HepG2 (cell line): Measurements from ENCODE around the gene MRFAP1L1. TPM values are rescaled to one million over a fixed set of nuclear protein-coding genes. Genes with fewer than 3 reads are reported as not detected.

Experiments
- ETV5 ChIP-seq: IDR thresholded peaks from 2 replicates; pipeline ENCODE4 v1.6.1; 2018; ENCODE audit warnings: missing biosample characterization, missing genetic modification reagents, inconsistent platforms, borderline replicate concordance
- IRF2 ChIP-seq: IDR thresholded peaks from 2 replicates; pipeline ENCODE4 v1.6.1; 2018; ENCODE audit warnings: missing genetic modification reagents, missing compliant biosample characterization
- NCOR1 ChIP-seq: fragments of 200-600 bp; sonication (generic); IDR thresholded peaks from 2 replicates; pipeline ENCODE4 v1.7.0; 2017; ENCODE audit warnings: antibody characterized with exemption, low read length, borderline replicate concordance
- PRPF4 ChIP-seq: fragments of 200-400 bp; formaldehyde crosslinking; IDR thresholded peaks from 2 replicates; pipeline ENCODE4 v1.6.1; 2016; ENCODE audit warnings: low read length, low read depth; ENCODE audit not compliant: poor library complexity, severe bottlenecking
- RCOR2 ChIP-seq: IDR thresholded peaks from 2 replicates; pipeline ENCODE4 v1.6.1; 2016; ENCODE audit warnings: missing biosample characterization, missing genetic modification reagents
- RXRB ChIP-seq: IDR thresholded peaks from 2 replicates; pipeline ENCODE4 v1.6.1; 2016; ENCODE audit warnings: borderline replicate concordance, missing genetic modification reagents, missing compliant biosample characterization
- SIX4 ChIP-seq: sonication (generic); formaldehyde crosslinking; IDR thresholded peaks from 2 replicates; pipeline ENCODE4 v1.4.0; 2020; ENCODE audit warnings: missing genetic modification reagents
- SOX5 ChIP-seq: IDR thresholded peaks from 2 replicates; pipeline ENCODE4 v1.6.1; 2016; ENCODE audit warnings: borderline replicate concordance
- SP2 ChIP-seq: sonication (generic); formaldehyde crosslinking; IDR thresholded peaks from 2 replicates; pipeline ENCODE4 v1.5.1; 2020; ENCODE audit warnings: mild to moderate bottlenecking, missing genetic modification reagents
- SP5 ChIP-seq: IDR thresholded peaks from 2 replicates; pipeline ENCODE4 v1.6.1; 2016; ENCODE audit warnings: low read depth, borderline replicate concordance
- TBX2 ChIP-seq: sonication (generic); formaldehyde crosslinking; IDR thresholded peaks from 2 replicates; pipeline ENCODE4 v1.5.0; 2020; ENCODE audit warnings: missing genetic modification reagents, mild to moderate bottlenecking, borderline replicate concordance
- U2AF2 ChIP-seq: fragments of 200-400 bp; formaldehyde crosslinking; IDR thresholded peaks from 2 replicates; pipeline ENCODE4 v1.6.1; 2017; ENCODE audit warnings: low read depth, mild to moderate bottlenecking, low read length
- ZMYM4 ChIP-seq: sonication (generic); formaldehyde crosslinking; IDR thresholded peaks from 2 replicates; pipeline ENCODE4 v1.8.1; 2023; ENCODE audit warnings: mild to moderate bottlenecking, missing genetic modification reagents
- ZNF570 ChIP-seq: sonication (generic); formaldehyde crosslinking; IDR thresholded peaks from 2 replicates; pipeline ENCODE4 v1.4.0; 2020; ENCODE audit warnings: mild to moderate bottlenecking, missing genetic modification reagents, borderline replicate concordance
- ZNF629 ChIP-seq: sonication (generic); formaldehyde crosslinking; conservative IDR thresholded peaks from 2 replicates; pipeline ENCODE4 v1.5.0; 2020; ENCODE audit warnings: missing genetic modification reagents
- polyA plus RNA-seq, 8 experiments: library from polyadenylated mRNA; depleted of rRNA in 3 of 8; stranded (reverse) in 7 of 8; unstranded in 1 of 8; fragments of >200 nt; fragmentation: Illumina TruSeq in 4 of 8; extraction: Trizol in 4 of 8; gene quantifications; 2 replicates each; pipeline versions ENCODE4 v1.2.1 to v1.2.3, GENCODE V29; 2011 to 2016; ENCODE audit warnings: low read depth in 4 of 8, missing spikeins in 1 of 8, mixed read lengths in 1 of 8; ENCODE audit not compliant: insufficient read depth in 1 of 8
- total RNA-seq, 5 experiments: library from RNA; depleted of rRNA; stranded (reverse); fragments of >200 nt; fragmentation: Illumina TruSeq; extraction: Trizol; gene quantifications; 2 replicates each; pipeline ENCODE4 v1.2.3, GENCODE V29; 2016; ENCODE audit warnings: low read depth in 1 of 5
- TF ChIP-seq, protein P1 (sequence below): sonication (generic); formaldehyde crosslinking; IDR thresholded peaks from 2 replicates; pipeline ENCODE4 v1.4.0; 2020; ENCODE audit warnings: low read depth, missing genetic modification reagents
- TF ChIP-seq, protein P2 (sequence below): sonication (generic); formaldehyde crosslinking; conservative IDR thresholded peaks from 2 replicates; pipeline ENCODE4 v1.8.0; 2022; ENCODE audit warnings: mild to moderate bottlenecking, moderate library complexity, missing genetic modification reagents
- TF ChIP-seq, protein P3 (sequence below): sonication (generic); formaldehyde crosslinking; IDR thresholded peaks from 2 replicates; pipeline ENCODE4 v1.4.0; 2020; ENCODE audit warnings: missing genetic modification reagents
- TF ChIP-seq, protein P4 (sequence below): sonication (generic); formaldehyde crosslinking; IDR thresholded peaks from 2 replicates; pipeline ENCODE4 v1.4.0; 2020; ENCODE audit warnings: missing genetic modification reagents

The MRFAP1L1 gene
- total and polyA plus RNA-seq, 2 of the 13 experiments (the other 11 are each of a cell fraction or from before 2014, with no cell fraction given), result 44.8 to 76.6 TPM

DNA sequence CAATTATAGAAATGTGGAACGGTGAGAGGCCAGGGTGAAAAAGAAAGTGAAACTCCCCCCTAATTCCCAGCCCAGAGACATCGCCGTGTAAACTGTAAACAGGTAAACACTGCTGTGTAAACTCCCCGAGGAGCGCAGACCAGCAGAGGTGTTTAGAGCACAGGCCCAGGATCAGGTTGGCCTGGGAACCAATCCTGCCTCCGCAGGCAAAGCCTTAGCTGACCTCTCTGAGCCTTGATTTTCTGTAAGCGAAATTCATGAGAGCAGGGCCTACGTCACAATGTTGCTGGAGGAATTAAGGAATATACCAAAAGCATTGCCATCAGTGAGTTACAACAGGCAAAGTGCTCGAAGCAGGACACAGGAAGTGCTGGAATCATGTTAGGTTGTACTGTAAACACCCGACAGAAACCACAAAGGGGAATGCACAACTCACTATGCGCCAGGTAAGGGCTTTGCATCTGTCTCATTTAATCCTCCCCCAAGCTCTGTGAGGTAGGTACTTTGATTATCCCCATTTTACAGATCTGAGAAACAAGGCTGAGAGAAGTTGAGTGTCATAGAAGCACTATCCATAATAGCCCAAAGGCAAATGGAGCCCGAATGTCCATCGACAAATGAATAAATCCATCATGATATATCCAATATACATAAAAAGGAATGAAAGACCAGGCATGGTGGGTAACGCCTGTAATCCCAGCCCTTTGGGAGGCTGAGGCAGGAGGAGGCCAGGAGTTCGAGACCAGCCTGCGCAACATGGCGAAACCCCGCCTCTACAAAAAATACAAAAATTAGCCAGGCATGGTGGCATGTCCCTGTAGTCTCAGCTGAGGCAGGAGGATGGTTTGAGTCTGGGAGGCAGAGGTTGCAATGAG lies 42.2 kb upstream of the MRFAP1L1 start (continued):
- TF ChIP-seq, protein P1, sequence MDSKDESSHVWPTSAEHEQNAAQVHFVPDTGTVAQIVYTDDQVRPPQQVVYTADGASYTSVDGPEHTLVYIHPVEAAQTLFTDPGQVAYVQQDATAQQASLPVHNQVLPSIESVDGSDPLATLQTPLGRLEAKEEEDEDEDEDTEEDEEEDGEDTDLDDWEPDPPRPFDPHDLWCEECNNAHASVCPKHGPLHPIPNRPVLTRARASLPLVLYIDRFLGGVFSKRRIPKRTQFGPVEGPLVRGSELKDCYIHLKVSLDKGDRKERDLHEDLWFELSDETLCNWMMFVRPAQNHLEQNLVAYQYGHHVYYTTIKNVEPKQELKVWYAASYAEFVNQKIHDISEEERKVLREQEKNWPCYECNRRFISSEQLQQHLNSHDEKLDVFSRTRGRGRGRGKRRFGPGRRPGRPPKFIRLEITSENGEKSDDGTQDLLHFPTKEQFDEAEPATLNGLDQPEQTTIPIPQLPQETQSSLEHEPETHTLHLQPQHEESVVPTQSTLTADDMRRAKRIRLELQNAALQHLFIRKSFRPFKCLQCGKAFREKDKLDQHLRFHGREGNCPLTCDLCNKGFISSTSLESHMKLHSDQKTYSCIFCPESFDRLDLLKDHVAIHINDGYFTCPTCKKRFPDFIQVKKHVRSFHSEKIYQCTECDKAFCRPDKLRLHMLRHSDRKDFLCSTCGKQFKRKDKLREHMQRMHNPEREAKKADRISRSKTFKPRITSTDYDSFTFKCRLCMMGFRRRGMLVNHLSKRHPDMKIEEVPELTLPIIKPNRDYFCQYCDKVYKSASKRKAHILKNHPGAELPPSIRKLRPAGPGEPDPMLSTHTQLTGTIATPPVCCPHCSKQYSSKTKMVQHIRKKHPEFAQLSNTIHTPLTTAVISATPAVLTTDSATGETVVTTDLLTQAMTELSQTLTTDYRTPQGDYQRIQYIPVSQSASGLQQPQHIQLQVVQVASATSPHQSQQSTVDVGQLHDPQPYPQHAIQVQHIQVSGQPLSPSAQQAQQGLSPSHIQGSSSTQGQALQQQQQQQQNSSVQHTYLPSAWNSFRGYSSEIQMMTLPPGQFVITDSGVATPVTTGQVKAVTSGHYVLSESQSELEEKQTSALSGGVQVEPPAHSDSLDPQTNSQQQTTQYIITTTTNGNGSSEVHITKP, result peak; percentile 73; the same call in 1 of the 2 replicates
- no peak for TF ChIP-seq SIX4
- TF ChIP-seq U2AF2, result no peak
- TF ChIP-seq IRF2 (CRISPR knock-in tag), result peak; percentile 100
- peak; percentile 90 for TF ChIP-seq ZNF629 (CRISPR knock-in tag)
- peak; percentile 21; the same call in 1 of the 2 replicates for TF ChIP-seq RCOR2 (CRISPR knock-in tag)
- TF ChIP-seq ZNF570 (CRISPR knock-in tag), result no peak
- peak; percentile 48 for TF ChIP-seq PRPF4
- peak; percentile 26 for TF ChIP-seq SP5 (CRISPR knock-in tag)
- TF ChIP-seq, protein P2, sequence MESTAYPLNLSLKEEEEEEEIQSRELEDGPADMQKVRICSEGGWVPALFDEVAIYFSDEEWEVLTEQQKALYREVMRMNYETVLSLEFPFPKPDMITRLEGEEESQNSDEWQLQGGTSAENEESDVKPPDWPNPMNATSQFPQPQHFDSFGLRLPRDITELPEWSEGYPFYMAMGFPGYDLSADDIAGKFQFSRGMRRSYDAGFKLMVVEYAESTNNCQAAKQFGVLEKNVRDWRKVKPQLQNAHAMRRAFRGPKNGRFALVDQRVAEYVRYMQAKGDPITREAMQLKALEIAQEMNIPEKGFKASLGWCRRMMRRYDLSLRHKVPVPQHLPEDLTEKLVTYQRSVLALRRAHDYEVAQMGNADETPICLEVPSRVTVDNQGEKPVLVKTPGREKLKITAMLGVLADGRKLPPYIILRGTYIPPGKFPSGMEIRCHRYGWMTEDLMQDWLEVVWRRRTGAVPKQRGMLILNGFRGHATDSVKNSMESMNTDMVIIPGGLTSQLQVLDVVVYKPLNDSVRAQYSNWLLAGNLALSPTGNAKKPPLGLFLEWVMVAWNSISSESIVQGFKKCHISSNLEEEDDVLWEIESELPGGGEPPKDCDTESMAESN (CRISPR knock-in tag), result 0 out of 2 replicates have a peak, but pooled peaks have one; percentile 49
- no peak for TF ChIP-seq NCOR1
- TF ChIP-seq, protein P3, sequence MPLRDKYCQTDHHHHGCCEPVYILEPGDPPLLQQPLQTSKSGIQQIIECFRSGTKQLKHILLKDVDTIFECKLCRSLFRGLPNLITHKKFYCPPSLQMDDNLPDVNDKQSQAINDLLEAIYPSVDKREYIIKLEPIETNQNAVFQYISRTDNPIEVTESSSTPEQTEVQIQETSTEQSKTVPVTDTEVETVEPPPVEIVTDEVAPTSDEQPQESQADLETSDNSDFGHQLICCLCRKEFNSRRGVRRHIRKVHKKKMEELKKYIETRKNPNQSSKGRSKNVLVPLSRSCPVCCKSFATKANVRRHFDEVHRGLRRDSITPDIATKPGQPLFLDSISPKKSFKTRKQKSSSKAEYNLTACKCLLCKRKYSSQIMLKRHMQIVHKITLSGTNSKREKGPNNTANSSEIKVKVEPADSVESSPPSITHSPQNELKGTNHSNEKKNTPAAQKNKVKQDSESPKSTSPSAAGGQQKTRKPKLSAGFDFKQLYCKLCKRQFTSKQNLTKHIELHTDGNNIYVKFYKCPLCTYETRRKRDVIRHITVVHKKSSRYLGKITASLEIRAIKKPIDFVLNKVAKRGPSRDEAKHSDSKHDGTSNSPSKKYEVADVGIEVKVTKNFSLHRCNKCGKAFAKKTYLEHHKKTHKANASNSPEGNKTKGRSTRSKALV (CRISPR knock-in tag), result 0 out of 2 replicates have a peak, but pooled peaks have one; percentile 49
- peak; percentile 65; the same call in 1 of the 2 replicates for TF ChIP-seq ETV5
- TF ChIP-seq RXRB, result peak; percentile 57
- TF ChIP-seq SP2 (CRISPR knock-in tag), result no peak
- TF ChIP-seq SOX5 (CRISPR knock-in tag), result peak; percentile 6; the same call in 1 of the 2 replicates
- TF ChIP-seq, protein P4, sequence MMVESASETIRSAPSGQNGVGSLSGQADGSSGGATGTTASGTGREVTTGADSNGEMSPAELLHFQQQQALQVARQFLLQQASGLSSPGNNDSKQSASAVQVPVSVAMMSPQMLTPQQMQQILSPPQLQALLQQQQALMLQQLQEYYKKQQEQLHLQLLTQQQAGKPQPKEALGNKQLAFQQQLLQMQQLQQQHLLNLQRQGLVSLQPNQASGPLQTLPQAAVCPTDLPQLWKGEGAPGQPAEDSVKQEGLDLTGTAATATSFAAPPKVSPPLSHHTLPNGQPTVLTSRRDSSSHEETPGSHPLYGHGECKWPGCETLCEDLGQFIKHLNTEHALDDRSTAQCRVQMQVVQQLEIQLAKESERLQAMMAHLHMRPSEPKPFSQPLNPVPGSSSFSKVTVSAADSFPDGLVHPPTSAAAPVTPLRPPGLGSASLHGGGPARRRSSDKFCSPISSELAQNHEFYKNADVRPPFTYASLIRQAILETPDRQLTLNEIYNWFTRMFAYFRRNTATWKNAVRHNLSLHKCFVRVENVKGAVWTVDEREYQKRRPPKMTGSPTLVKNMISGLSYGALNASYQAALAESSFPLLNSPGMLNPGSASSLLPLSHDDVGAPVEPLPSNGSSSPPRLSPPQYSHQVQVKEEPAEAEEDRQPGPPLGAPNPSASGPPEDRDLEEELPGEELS (CRISPR knock-in tag), result peak; percentile 99
- TF ChIP-seq TBX2, result peak; percentile 36; the same call in 1 of the 2 replicates
- no peak for TF ChIP-seq ZMYM4
